Ovary (tissue), 9 donors: Measurements from ENCODE around the gene ADCY1. TPM values are rescaled to one million over a fixed set of nuclear protein-coding genes. Genes with fewer than 3 reads are reported as not detected.
A peak's percentile ranks its signal among the peaks of the same experiment; 100 is the strongest.

Experiments used
- DNase-seq, 5 donors: peaks; one replicate each; pipeline ENCODE4 v3.0.0-alpha.2; 2019 to 2020
- H3K27ac ChIP-seq, 2 donors: fragments of 200-600 bp; one replicate each; pipeline versions ENCODE4 v1.5.1 to v1.8.0; 2019 to 2022
- H3K27me3 ChIP-seq: fragments of 200-600 bp; one replicate; pipeline ENCODE4 v1.8.0; 2022
- H3K36me3 ChIP-seq: fragments of 200-600 bp; sonication (generic); one replicate; pipeline ENCODE4 v1.5.1; 2019
- H3K4me1 ChIP-seq: one replicate; pipeline ENCODE4 v1.8.1; 2013; ENCODE audit warnings: mild to moderate bottlenecking, moderate library complexity; ENCODE audit not compliant: insufficient read depth
- H3K4me3 ChIP-seq: fragments of 200-600 bp; sonication (generic); one replicate; pipeline ENCODE4 v1.5.1; 2017
- H3K9me3 ChIP-seq, 2 donors: fragments of 200-600 bp in 1 of 2; sonication (generic) in 1 of 2; one replicate each; pipeline versions ENCODE4 v1.5.1 to v1.8.1; 2013 to 2019; ENCODE audit warnings: mild to moderate bottlenecking in 1 of 2, moderate library complexity in 1 of 2
- CTCF ChIP-seq, 3 donors: fragments of 450-650 bp in 2 of 3; fragments of 200-600 bp in 1 of 3; IDR thresholded peaks; one replicate each; pipeline versions ENCODE4 v1.5.1 to v1.8.0; 2016 to 2022; ENCODE audit warnings: antibody characterized with exemption in 3 of 3, mild to moderate bottlenecking in 1 of 3
- EP300 ChIP-seq: sonication (generic); formaldehyde crosslinking; IDR thresholded peaks from one replicate; pipeline ENCODE4 v1.6.1; 2017; ENCODE audit warnings: antibody characterized with exemption
- POLR2A ChIP-seq: fragments of 450-650 bp; IDR thresholded peaks from one replicate; pipeline ENCODE4 v1.6.1; 2017; ENCODE audit warnings: antibody characterized with exemption, mild to moderate bottlenecking, moderate library complexity
- WGBS, 3 donors: extraction: QIAGEN DNeasy Blood & Tissue Kit in 1 of 3; methylation state at CpG; one replicate each; pipeline versions ENCODE4 v1.1.5 to v1.1.7; 2013 to 2017; 5-methylcytosine and 5-hydroxymethylcytosine counted together
- intact Hi-C, 4 donors: fragments of 100-400 bp; cut with DNase I; formaldehyde crosslinking; loops; one replicate each; pipeline versions ENCODE4 v1.11.0 to v1.15.1; 2022 to 2023
- polyA plus RNA-seq, 2 donors: library from polyadenylated mRNA; stranded (reverse); fragments of 200-250 nt in 1 of 2; fragments of 350-450 nt in 1 of 2; fragmentation: Illumina TruSeq in 1 of 2; extraction: RNeasy Lipid Tissue Mini Kit (QIAGEN cat#74804) in 1 of 2; gene quantifications; one replicate each; pipeline ENCODE4 v1.2.3, GENCODE V29; 2013 to 2014
- total RNA-seq, 7 donors: library from RNA; depleted of rRNA in 2 of 7; stranded (reverse); fragments of >200 nt in 2 of 7; fragmentation: NEBNext Ultra II Directional in 3 of 7; extraction: Animal tissue kit (Norgen Biotek cat#: 25700) in 3 of 7; gene quantifications; one replicate each; pipeline versions ENCODE4 v1.1.0 to v1.2.4, GENCODE V29; 2016 to 2023
- donor health status: DM: no; HTN: no; CAD: no; lungs with moderate emphysema.
- donor health status: DM: no; HTN: no; CAD: no.
- donor health status: Bipolar disorder and iron deficiency.
- donor health status: DM: yes; HTN: yes; CAD: no.
- donor health status: DM: no; HTN: no; CAD: no.
- donor health status: DM: yes; HTN: yes; CAD: no.

Gene ADCY1
- total and polyA plus RNA-seq, 9 donors = 0.40 to 3.7 (median 1.7) TPM

GRCh38 chr7:45679516-45679915 lies 105.3 kb downstream of the ADCY1 start:
- Histone ChIP-seq H3K27me3 (no peaks in the 10 kb centered on the region), H3K4me1 (no peaks in the 10 kb centered on the region), H3K36me3 (no peaks in the 10 kb centered on the region), H3K4me3 (no peak overlapping the region), H3K9me3 (no peaks in the 10 kb centered on the region), H3K27ac (no peak overlapping the region)
- intact Hi-C loops = no loop called here
- no peak for DNase-seq
- TF ChIP-seq CTCF (IDR thresholded peaks at IDR 0.05) (no peak), EP300 (no peak), POLR2A (no peak)
- 69 to 93% (median 75%) methylated on average over 4 of the region's 4 CpGs for WGBS, 3 donors

- 88 to 92% (median 90%) methylated on average over 6 of the region's 6 CpGs for WGBS, 3 donors
Observed at GRCh38 chr7:45680776-45681175, 106.6 kb downstream of the ADCY1 start.

GRCh38 chr7:45681596-45682357 lies 107.6 kb downstream of the ADCY1 start:
- no peaks in the 10 kb centered on the region for H3K4me1 ChIP-seq
- no peak overlapping the region for H3K4me3 ChIP-seq
- no peaks in the 10 kb centered on the region for H3K27me3 ChIP-seq
- TF ChIP-seq CTCF (IDR thresholded peaks at IDR 0.05) (no peak), EP300 (no peak), POLR2A (no peak)
- H3K36me3 ChIP-seq = no peaks in the 10 kb centered on the region
- intact Hi-C loops = no loop called here
- DNase-seq = peak in 2 of 5 donors; percentile 1 to 7
- H3K27ac ChIP-seq = no peak overlapping the region
- WGBS, 3 donors = 68 to 77% (median 69%) methylated on average over 13 of the region's 13 CpGs
- no peaks in the 10 kb centered on the region for H3K9me3 ChIP-seq

More at GRCh38 chr7:45680776-45681175, 106.6 kb downstream of the ADCY1 start:
- TF ChIP-seq POLR2A = no peak
- no peak for TF ChIP-seq CTCF (IDR thresholded peaks at IDR 0.05)
- TF ChIP-seq EP300 = no peak
- intact Hi-C loops = no loop called here
- no peaks in the 10 kb centered on the region for H3K36me3 ChIP-seq
- H3K27ac ChIP-seq = no peak overlapping the region
- H3K27me3 ChIP-seq = no peaks in the 10 kb centered on the region
- H3K9me3 ChIP-seq = no peaks in the 10 kb centered on the region
- H3K4me3 ChIP-seq = no peak overlapping the region
- no peaks in the 10 kb centered on the region for H3K4me1 ChIP-seq
- DNase-seq = no peak

GRCh38 chr7:45682358-45682735 lies 108.2 kb downstream of the ADCY1 start:
- H3K27ac ChIP-seq = no peak overlapping the region
- no peaks in the 10 kb centered on the region for H3K4me1 ChIP-seq
- DNase-seq = peak in 2 of 5 donors; percentile 4 to 9
- H3K36me3 ChIP-seq = no peaks in the 10 kb centered on the region
- no peaks in the 10 kb centered on the region for H3K27me3 ChIP-seq
- no peaks in the 10 kb centered on the region for H3K9me3 ChIP-seq
- TF ChIP-seq POLR2A (no peak), EP300 (no peak), CTCF (IDR thresholded peaks at IDR 0.05) (no peak)
- H3K4me3 ChIP-seq = no peak overlapping the region
- 74 to 93% (median 84%) methylated on average over 7 of the region's 7 CpGs for WGBS, 3 donors
- intact Hi-C loops = no loop called here
